OCI-M2 (cell line): ENCODE results near the gene ARMC10.
A peak's percentile ranks its signal among the peaks of the same experiment; 100 is the strongest.
"Not testable (repeated sequence)": the region's sequence is repeated elsewhere in the genome, so short reads cannot be mapped to it uniquely, and the experiment has no call there.

ENCODE experiments used
- DNase-seq: peaks from one replicate; lab custom pipeline; 2025; ENCODE audit not compliant: unreplicated experiment; lab: John Stamatoyannopoulos, UW

Gene ARMC10

DNA sequence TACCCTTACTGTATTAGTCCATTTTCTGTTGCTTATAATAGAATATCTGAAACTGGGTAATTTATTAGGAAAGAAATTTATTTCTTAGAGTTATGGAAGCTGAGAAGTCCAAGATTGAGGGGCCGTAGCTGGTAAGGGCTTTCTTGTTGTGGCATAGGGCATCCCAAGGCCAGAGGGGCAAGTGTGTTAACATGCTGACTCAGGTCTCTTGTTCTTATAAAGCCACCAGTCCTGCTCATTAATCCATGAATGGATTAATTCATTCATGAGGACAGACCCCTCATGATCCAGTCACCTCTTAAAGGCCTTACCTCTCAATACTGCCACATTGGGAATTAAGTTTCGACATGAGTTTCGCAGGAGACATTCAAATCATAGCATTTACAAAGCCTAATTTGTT, 2.4 kb downstream of the ARMC10 start:
- no peak for DNase-seq

GRCh38 chr7:103078226-103078625, 3.3 kb downstream of the ARMC10 start:
- not testable (repeated sequence) for DNase-seq

DNA sequence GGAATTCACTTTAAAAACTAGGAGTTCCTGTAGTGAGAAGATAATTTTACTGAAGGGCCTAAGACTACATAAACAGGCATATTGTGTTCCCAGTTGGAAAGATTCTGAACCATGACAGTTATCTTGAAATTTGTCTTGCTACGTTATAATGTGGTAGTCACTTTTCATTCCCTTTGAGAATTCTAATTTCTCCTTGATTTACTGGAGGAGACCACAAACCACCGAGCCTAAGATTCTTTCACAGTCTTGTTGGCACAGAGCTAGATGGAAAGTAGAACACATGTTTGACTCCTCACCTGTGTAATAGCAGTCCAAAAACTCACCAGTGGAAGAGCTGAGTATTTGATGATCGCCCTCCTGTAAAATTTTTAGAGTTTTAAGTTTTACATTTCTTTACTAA, 4.9 kb downstream of the ARMC10 start:
- DNase-seq: no peak

DNA sequence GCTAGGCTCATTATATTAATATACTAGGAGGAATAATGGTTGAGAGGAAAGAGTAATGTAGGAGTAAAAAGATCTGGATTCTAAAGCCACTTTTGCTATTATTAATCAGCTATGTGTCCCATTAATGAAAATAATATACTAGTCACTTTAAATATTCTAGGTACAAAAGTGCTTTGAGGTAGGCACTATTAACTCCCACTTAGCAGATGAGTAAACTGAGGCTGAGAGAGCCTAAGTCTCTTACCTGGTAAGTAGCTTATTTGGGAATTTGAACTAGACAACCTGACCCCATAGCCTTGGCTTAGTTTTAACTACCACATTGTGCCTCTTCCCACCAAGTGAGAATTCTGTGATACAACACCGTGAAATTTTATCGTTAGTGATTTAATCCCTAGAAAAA, 6.0 kb downstream of the ARMC10 start:
- DNase-seq: no peak

- no peak for DNase-seq
These were observed 7.6 kb downstream of the ARMC10 start for GRCh38 chr7:103082497-103082896.

DNA sequence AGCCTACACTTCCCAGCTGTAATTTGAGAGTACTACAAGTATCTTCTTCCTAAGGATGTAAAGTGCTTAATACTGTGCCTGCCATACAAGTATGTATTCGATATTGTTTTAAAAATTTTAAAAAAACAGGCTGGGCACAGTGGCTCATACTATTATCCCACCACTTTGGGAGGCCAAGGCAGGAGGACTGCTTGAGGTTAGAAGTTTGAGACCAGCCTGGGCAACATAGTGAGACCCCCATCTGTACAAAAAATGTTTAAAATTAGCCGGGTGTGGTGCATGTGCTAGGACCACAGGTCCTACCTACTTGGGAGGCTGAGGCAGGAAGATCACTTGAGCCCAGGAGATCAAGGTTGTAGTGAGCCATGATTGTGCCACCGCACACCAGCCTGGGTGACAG, 8.3 kb downstream of the ARMC10 start:
- no peak for DNase-seq

DNA sequence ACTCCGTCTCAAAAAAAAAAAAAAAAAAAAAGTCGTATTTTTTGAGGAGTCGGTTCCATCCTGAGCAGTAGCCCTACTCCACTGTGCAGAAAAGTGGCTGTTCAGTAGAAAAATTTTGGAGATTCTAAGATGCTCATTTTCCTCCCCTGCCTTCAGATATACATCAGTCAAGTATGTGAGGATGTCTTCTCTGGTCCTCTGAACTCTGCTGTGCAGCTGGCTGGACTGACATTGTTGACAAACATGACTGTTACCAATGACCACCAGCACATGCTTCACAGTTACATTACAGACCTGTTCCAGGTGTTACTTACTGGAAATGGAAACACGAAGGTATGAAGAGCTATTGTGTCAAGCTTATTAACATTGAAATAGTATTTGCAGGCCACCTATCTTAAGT, 17.4 kb downstream of the ARMC10 start:
- not testable (repeated sequence) for DNase-seq

- DNase-seq: no peak
These were observed 18.5 kb downstream of the ARMC10 start for GRCh38 chr7:103093429-103093828.

- no peak for DNase-seq
These were observed 19.2 kb downstream of the ARMC10 start for GRCh38 chr7:103094102-103094501.

DNA sequence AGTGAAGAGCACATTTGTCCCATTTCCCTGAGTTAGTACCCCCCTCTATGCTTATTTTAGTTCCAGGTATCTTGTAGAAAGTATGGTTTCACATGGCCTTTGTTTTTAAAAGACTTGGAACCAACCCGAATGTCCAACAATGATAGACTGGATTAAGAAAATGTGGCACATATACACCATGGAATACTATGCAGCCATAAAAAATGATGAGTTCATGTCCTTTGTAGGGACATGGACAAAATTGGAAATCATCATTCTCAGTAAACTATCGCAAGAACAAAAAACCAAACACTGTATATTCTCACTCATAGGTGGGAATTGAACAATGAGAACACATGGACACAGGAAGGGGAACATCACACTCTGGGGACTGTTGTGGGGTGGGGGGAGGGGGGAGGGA, 20.6 kb downstream of the ARMC10 start:
- not testable (repeated sequence) for DNase-seq

DNA sequence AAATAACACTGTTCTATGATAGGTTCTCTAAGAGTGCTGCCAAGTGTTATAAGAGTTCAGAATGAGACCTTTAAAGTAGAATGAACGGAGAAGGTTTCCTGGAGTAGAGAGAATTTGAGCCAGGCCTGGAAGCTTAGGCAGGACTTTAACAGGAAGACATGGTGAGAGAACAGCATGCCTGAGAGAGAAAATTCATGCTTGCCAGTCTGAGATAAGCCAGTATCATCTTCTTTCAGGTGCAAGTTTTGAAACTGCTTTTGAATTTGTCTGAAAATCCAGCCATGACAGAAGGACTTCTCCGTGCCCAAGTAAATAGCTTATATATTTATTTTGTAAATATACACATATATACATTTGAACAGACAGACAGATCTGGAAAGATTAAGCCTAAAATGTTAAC, 22.1 kb downstream of the ARMC10 start:
- DNase-seq: no peak

DNA sequence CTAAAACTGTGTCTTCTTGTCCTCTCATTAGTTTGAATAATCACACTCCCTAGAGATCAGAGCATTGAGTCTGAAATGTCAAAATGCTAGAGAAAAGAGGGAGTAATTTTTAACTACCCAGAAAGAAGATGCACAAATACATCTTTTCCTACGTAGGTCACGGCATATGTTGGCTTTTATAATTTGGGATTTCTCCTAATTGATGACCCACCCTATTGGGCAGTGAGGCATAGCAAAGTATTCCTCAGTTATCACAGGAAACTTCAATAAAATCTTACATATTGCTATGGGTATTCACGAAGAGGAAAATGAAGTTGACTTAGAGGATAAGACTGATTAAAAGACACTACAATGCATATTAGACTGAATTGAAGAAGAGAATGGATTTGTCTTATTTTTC, 25.4 kb downstream of the ARMC10 start:
- no peak for DNase-seq

GRCh38 chr7:103101543-103101942, 26.6 kb downstream of the ARMC10 start:
- no peak for DNase-seq

GRCh38 chr7:103106005-103106702, 31.2 kb downstream of the ARMC10 start:
- no peak for DNase-seq

- DNase-seq: not testable (repeated sequence)
These were observed 31.7 kb downstream of the ARMC10 start for GRCh38 chr7:103106703-103107070.

GRCh38 chr7:103113164-103113563, 38.2 kb downstream of the ARMC10 start:
- no peak for DNase-seq

DNA sequence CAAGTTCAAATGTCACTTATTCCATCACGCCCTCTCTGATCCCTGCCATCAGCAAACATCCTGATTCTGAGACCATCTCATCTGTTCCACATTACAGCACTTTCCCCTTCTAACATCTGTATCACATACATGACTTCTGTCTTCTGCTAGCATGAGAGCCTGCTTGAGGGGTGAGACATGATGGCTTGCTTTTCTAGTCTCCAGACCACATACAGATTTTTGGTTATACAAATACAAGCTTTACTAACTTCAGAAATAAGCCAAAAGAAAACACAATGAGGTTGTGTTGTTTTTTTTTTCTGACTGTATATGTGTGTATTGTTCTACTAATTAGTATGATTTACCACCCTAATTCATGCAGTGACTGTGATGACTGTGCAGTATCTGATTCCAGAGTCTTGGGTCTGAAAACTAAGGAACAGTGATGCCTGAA, 39.7 kb downstream of the ARMC10 start:
- no peak for DNase-seq

DNA sequence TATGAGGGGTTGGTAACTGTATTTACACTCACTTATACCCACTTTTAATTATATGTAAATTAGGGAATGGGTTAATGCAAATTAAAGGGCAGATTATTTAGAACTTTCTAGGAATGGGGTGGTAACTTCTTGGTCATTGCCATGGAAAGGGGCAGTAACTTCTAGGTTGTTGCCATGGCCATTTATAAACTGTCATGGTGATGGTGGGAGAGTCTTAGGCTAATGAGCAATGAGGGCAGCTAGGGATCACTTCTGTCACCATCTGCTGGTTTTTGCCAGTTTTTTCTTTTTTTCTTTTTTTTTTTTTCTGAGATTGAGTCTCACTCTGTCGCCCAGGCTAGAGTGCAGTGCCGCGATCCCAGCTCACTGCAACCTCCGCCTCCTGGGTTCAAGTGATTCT, 40.8 kb downstream of the ARMC10 start:
- no peak for DNase-seq

DNA sequence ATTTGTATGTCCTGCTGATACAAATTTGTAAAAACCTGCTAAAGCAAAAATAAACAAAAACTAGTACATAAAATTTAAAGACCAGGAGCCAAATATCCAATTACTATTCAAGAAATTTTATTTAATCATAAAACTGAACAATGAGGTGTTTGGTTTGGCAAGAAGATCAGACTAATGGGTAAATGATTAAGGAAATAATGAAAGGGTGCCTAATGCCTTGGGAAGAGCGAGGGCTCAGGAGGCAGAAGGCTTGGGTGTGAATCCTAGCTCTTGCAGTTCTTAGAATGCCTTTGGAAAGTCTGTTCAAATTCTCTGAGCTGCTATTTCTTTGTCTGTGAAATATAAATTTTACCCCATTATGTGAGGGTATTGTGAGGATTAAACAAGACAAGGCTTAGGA, 41.6 kb downstream of the ARMC10 start:
- DNase-seq: no peak

DNA sequence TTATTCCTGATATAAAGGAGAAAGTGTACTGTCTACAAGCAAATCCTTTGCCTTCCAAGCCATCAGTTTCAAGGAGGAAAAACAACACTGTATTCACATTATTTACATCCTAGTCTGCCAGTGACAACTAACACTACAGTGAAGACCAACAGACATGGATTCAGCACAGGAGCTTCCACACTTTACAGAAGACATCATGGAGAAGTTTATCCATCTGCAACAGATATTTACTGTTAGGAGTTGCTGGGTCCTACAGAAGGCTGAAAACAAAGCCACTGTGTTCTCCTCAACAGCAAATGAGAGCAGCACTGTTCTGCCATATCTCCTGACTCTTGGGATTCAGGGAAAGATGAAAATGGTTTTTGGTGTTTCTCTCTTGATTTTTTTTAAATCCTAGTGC, 42.1 kb downstream of the ARMC10 start:
- DNase-seq: no peak

DNA sequence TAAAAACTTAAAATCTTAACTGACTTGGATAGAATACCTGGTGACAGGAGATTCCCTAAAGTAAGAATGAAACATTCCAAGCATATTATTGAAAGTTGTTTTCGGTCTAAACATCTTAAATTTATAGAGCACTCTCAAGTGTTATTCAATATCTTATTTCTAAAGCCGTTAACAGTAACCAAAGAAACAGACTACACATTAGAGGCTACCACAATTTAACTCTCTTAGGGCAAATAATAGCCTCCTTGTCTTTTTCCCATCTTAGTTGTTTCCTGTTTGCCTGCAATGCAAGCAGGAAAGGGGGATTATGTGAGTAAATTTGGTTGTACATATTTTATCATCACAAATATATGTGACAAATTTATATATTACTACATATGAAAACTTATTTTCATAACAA, 42.5 kb downstream of the ARMC10 start:
- no peak for DNase-seq

GRCh38 chr7:103119791-103120291, 44.9 kb downstream of the ARMC10 start:
- peak; percentile 26 for DNase-seq

- no peak for DNase-seq
These were observed 45.4 kb downstream of the ARMC10 start for GRCh38 chr7:103120362-103120761.
